GM12874 (cell line): ENCODE measurements around the gene CAB39L.

Experiments
- TF ChIP-seq, protein P1 (sequence below): IDR thresholded peaks from 2 replicates; pipeline ENCODE4 v1.5.1; 2011; ENCODE audit warnings: low read depth, mild to moderate bottlenecking, control low read depth, low read length, moderate library complexity; ENCODE audit not compliant: insufficient read depth

The CAB39L gene

GRCh38 chr13:49464085-49464484 is 20.2 kb upstream of the CAB39L start:
- TF ChIP-seq, protein P1, sequence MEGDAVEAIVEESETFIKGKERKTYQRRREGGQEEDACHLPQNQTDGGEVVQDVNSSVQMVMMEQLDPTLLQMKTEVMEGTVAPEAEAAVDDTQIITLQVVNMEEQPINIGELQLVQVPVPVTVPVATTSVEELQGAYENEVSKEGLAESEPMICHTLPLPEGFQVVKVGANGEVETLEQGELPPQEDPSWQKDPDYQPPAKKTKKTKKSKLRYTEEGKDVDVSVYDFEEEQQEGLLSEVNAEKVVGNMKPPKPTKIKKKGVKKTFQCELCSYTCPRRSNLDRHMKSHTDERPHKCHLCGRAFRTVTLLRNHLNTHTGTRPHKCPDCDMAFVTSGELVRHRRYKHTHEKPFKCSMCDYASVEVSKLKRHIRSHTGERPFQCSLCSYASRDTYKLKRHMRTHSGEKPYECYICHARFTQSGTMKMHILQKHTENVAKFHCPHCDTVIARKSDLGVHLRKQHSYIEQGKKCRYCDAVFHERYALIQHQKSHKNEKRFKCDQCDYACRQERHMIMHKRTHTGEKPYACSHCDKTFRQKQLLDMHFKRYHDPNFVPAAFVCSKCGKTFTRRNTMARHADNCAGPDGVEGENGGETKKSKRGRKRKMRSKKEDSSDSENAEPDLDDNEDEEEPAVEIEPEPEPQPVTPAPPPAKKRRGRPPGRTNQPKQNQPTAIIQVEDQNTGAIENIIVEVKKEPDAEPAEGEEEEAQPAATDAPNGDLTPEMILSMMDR, result no peak

- TF ChIP-seq, protein P1, result no peak
Measured at GRCh38 chr13:49459580-49459979, 15.7 kb upstream of the CAB39L start.

- TF ChIP-seq, protein P1, result no peak
Measured at GRCh38 chr13:49457221-49457620, 13.4 kb upstream of the CAB39L start.

DNA sequence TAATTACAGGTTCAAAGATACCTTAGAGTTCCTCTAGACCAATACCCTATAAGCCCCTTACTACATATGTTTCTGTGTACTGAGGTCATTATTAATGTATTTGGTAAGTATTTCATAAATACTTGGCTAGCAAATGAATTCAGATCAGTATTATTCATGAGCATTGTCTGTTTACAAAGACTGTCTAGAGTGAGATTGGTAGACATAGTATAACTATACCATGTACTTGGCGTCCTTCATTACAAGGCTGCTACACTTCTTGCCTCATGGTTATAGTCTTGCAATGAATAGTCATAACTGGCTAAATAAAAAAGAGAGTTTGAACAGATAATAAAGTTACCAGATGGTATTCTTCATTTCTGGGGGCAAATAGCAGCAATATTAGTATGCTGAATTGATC is 12.3 kb upstream of the CAB39L start:
- TF ChIP-seq, protein P1, result no peak

GRCh38 chr13:49455007-49455398 is 11.1 kb upstream of the CAB39L start:
- TF ChIP-seq, protein P1, result no peak

DNA sequence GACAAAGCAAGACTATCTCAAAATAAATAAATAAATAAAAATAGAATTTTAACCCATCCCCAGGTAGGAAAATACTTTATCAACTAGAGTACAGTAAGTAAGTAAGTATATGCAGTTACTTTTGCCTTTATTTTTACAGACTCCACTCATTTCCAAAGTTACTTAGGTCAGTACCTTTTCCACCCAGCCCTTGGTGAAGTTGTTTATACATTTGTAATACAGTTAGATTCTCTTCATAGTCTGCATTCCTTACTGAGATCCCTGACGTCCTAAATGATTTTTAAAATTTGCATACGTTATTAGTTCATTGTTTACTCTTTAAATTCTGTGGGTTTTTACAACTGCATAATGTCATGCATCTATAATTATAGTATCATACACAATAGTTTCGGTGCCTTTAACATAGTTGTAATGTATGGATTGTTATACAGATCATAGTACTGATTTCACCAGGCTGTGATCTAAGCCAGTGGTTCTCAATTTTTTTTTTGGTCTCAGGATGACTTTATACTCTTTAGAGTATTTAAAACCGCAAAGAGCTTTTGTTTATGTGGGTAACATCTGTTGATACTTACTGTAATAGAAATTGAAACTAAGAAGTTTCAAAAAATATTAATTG is 10.6 kb upstream of the CAB39L start:
- TF ChIP-seq, protein P1, result no peak

DNA sequence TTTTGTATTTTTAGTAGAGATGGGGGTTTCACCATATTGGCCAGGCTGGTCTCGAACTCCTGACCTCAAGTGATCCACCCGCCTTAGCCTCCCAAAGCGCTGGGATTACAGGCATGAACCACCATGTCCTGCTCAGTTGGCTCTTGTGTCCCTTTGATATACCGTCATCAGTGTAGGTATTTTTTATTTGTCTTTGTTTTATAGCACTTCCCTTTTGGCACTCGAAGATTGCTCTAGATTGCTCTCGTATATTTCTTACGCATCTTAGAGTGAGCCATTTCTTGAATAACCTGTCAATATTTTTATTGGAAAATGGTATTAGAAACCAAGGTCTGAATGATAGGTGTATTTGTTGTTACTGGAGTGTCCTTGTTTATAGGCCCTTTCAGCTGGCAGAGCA is 9.6 kb upstream of the CAB39L start:
- TF ChIP-seq, protein P1, result no peak
